ENCODE measurements around the gene AIP.
"Not testable (repeated sequence)": the region's sequence is repeated elsewhere in the genome, so short reads cannot be mapped to it uniquely, and the experiment has no call there.

Gene AIP

GRCh38 chr11:67449116-67449844, 33.5 kb upstream of the AIP start:
- no peak for DNase-seq

DNA sequence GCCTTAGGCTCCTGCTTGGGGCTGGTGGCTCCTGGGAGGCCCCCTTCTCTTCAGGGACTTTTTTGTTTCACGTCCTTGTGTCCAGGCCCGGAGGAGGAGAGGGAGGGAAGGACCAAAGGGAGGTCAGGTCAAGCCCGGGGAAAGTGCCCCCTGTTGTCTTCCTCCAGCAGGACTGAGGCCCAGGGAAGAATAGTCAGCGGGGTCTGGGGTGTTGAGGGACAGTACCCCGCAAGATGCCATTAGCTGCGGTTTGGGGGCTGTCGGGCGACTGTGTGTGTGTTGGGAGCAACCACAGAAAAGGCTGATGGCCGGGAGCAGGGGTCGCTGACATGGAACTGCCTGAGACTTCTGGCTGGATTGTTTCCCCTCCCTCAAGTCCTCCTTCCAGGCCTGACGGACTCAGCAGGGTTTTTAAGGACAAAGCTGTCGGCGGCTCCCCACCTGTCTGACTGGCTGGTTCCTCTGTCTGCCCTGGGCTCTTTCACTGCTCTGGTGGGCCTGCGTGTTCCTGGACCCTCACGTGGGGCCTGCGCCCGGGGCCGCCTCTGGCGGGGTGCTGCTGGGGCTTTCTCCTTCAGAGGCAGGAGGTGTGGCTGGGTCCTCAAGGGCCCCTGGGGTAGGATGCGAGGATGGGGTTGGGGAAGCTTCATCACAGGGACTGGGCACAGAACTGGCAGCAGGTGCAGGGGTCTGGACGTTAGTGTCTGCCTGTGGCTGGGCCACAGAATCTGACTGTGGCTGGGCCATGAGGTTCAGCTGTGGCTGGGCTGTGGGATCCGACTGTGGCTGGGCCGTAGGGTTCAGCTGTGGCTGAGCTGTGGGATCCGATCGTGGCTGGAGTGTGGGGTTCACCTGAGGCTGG, 31.8 kb upstream of the AIP start:
- no peak for DNase-seq

- no peak for DNase-seq
Observed at GRCh38 chr11:67451658-67451976, 31.2 kb upstream of the AIP start.

DNA sequence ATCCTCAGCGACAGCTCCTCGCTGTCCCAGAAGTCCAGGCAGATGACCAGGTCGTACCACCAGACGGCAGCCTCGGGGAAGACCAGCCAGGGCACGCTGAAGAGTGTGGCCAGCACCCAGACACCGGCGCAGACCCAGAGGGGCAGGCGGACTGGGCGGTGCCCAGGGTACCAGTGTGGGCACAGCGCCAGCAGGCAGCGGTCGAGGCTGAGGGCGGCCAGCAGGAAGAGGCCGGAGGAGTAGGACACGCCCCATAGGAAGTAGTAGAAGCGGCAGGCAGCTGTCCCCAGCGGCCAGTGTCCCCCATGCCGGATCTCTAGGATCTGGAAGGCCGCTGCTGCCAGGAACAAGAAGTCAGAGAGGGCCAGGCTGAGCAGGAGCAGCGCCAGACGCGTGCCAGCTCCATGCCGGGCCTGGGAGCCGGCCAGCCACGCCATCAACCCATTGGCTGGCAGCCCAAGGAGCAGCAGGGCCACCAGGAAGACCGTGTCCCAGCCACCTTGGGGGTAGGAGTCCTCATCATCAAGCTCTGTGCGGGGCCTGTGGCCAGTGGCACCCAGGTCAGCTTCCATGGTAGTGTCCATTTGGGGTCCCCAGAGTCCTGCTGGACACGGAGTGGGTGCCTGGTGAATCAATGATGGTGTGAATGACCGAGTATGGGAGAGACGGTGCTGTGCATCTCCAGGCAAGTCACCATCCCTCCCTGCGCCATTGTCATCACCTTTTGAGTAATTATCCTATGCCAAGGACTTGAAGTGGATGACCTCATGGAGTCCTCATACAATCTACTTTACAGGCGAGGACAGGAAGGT, 30.5 kb upstream of the AIP start, which contains the start of gene GPR152:
GPR152 (minus strand) TSS at position 589 of the 812 bp plus-strand sequence; CDS start at position 584, 5 bp downstream.
- no peak for DNase-seq

GRCh38 chr11:67453816-67454732, 28.8 kb upstream of the AIP start:
- DNase-seq, result no peak

DNA sequence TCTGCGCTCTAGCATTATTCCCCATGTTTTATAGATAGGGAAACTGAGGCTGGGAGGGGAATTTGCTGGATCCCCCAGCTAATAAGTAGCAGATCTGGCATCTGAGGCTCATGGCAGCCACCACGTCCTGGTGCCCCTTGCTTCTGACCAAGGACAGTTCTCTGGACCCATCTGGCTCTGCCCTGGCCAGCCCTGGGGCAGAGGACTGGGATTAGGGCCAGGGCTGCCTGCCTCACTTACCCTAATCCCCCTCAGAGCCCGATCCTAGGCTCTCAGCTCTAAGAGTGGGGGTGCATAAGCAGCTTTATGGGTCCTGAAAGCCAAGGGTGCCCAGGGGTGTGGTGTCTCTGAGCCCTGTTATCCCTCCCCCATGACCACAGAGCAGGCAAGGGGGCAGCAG, 27.8 kb upstream of the AIP start, which contains the start of gene CABP4:
CABP4 (plus strand) TSS at position 301 of the 400 bp plus-strand sequence; CDS start at position 371, 70 bp downstream.
- no peak for DNase-seq

GRCh38 chr11:67456068-67456705, 26.6 kb upstream of the AIP start:
- no peak for DNase-seq

GRCh38 chr11:67457453-67457852, 25.4 kb upstream of the AIP start:
- DNase-seq, result no peak

DNA sequence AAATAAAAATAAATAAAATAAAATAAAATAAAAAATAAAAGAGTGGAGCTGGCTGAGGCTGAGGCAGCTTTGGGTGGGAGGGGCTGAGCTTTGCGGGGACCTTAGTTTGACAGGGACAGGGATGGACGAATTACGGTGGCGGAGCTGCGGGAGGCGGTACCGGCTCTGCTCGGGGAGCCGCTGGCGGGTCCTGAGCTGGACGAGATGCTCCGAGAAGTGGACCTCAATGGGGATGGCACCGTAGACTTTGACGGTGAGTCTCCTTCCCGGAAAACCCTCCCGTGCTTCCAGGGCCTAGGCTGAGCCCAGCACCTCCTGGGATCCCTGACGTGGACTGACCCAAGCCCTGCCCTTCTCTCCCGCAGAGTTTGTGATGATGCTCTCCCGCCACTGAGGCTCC, 24.6 kb upstream of the AIP start:
- no peak for DNase-seq

- DNase-seq, result no peak
Observed at GRCh38 chr11:67463186-67463585, 19.6 kb upstream of the AIP start.

DNA sequence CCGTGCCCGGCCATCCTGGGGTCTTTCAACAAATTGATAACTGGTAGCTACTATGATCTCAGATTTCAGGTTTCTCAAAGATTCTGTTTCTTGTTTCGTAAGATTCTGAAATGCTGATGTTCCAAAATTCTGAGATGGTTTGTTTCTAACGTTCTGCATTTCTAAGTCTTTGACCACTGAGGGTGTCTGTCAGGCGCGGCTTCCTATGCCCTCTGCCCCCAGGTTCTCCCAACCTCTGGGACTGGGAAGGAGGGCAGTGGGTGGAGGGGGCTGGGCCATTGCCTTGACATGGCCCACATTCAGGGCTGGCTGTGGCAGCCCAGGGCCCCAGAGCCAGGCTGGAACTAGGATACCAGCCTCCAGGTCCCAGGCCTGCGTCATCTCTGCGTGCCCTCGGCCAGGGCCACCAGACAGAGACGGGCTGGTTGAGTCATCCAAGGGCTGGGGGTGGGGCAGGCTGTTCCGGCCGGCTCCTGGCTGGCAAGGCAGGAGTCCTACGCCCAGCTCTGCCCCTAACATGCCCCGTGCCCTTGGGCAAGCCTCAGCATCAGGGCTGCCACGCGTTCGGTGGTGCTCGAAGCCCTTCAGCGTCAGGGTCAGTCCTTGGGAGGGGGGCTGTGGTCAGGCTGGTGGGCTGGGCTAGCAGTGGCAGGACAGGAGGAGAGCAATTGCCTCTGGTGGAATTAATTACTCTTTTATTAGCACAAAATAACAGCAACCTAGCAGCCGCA, 19.0 kb upstream of the AIP start:
- DNase-seq, result peak; percentile 61

DNA sequence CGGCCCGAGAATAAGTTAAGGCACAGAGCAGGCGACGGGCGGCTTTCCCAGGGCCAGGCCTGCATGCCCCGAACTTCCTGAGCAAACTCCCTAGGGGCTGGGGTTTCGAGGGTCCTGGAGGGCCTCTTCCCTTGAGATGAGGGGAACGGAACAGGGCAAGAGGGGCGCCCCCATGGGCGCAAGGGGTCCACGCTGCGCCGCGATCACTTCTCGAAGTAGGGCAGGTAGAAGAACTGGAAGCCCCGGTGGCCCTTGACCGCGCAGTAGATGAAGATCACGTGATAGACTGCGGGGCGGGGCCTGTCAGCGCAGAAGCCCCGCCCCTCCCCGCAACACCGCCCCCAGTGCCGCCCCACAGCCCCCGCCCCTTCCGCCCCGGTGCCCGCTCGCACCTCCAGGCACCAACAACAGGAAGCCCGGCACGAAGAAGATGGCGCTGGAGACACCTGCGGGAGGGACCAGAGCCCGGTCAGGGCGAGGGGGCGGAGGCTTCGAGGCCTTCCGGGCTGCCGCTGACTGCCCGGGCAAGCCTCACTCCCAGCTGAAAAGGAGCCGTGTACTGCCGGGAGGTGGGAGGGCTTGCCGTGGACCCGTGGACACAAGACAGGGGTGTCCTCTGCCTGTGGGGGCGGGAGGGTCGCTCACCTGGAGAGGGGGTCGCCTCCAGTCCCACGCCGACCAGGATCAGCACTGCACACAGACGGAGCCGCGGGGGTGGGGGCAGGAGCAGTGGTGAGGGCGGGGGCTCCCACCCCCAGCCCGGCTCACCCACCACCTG, 18.2 kb upstream of the AIP start:
- DNase-seq, result peak; percentile 93

GRCh38 chr11:67465189-67465510, 17.7 kb upstream of the AIP start:
- peak; percentile 63 for DNase-seq

DNA sequence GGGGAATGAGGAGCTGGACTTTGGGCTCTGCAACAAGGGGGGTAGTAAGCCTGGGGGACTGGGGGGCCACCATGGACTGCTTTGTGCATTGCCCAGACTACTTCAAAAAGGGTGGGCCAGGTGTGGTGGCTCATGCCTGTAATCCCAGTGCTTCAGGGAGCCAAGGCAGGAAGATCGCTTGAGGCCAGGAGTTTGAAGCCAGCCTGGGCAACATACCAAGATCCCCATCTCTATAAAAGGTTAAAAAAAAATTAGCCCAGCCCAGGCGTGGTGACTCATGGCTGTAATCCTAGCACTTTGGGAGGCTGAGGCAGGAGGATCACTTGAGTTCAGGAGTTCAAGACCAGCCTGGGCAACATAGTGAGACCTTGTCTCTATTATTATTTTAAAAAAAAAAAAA, 17.3 kb upstream of the AIP start:
- DNase-seq, result not testable (repeated sequence)

DNA sequence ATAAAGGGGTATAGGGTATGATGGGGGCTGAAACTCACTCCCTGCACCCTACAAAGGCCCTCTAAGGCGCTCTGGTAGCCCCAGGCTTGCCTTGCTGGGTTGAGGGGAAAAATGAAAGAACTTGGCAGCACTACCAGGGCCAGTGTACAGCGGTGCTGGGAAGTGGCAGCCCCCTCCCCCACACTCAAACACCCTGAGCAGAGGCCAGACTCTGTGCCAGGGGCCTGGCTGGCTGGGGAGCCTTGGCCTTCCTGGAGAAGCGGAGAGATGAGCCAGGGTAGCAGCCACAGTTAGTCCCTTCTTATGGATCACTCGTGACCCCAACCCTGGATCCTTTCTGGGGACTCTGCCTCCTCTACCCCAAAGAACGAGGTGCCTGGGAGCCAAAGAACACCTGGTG, 16.5 kb upstream of the AIP start:
- DNase-seq, result no peak

GRCh38 chr11:67466962-67467771, 15.7 kb upstream of the AIP start:
- no peak for DNase-seq

DNA sequence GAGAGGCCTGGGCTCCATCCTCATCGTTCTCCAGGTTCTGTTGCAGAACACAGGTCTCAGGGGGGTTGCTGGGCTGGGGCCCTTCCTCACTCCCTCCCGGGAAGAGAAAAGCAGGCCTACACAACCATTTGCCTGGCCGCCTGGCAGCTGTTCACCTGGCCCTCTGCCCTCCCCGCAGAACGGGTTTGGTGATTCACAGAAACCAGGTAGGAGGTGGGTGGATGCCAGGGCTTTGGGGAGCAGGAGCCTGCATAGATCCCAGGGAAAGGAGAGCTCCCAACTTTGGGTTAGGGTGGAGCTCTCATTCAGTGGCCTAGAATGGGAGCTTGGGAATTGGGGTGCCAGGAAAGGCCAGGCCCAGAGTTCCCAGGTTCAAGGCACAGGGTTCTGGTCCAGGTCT, 14.8 kb upstream of the AIP start:
- DNase-seq, result no peak

DNA sequence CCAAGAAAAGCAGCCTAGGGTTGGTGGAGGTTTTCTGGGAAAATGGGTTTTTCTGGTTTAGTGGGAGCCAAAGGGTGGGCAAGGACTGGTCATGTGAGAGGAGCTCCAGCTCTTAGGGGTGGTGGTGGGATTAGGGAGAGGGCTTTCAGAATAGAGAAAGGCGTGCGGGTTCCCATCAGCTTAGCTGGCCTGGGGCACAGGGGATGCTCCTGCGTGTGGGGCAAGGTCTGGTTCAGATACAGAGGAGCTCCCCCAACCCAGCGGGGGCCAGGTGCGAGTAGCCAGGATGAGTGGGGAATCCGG, 14.4 kb upstream of the AIP start:
- no peak for DNase-seq

GRCh38 chr11:67468759-67469507, 13.9 kb upstream of the AIP start, which contains the start of gene TMEM134:
Gene TMEM134, minus strand, starts transcription at chr11:67469251. Its CDS starts 59 bp downstream, at chr11:67469192.
- peak; percentile 95 for DNase-seq

All from activated CD8-positive, alpha-beta memory T cell treated with anti-CD3 and anti-CD28 coated beads for 24 hours (primary cell).